Cardiac ventricle fibroblast (primary cell): Measurements from ENCODE around the gene NSUN4. TPM values are rescaled to one million over a fixed set of nuclear protein-coding genes. Genes with fewer than 3 reads are reported as not detected.

Source experiments
- total RNA-seq: library from RNA; depleted of rRNA; stranded (reverse); fragments of >200 nt; gene quantifications from 2 replicates; pipeline ENCODE4 v1.2.3, GENCODE V29; 2015

The NSUN4 gene
- 11.6 and 13.5 TPM in 2 replicates for total RNA-seq

DNA sequence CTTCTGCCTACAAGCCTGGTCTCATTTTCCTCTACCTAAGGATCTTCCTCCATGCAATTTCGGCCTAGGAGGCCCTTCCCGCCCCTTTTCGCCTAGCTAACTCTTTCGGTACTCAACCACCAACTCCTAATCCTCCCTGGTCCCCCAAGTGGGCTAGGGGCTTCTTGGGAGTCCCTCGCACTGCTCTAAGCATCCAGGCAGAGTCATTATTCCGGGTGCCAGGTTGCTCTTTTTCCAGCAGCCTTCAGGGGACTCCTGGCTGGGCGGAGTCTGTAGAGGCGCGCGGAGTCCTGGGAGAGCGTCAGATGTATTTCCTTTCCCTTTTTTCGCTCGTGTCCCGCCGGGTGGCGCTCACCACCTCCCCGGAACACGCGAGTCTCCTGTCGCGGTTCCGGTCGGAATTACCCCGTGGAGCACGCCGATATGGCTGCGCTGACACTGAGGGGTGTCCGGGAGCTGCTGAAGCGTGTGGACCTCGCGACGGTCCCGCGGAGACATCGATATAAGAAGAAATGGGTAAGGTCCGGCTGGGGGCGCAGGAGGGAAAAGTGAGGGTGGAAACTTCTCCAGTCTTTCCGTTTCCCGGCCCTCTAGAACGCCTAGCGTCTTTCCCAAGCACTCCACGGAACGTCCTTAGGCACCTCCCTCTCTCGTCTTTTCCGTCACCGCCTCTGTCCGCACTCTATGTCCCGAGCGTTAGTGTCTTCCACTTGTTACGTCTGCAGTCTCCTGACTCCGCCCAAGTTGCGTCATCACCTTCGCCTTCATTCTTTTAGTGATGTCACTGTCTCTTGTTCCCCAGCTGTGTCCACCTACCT is at the start of gene NSUN4:
Gene NSUN4, plus strand, starts transcription at position 404 of the 818 bp plus-strand sequence. Its CDS starts 20 bp downstream, at position 424.

DNA sequence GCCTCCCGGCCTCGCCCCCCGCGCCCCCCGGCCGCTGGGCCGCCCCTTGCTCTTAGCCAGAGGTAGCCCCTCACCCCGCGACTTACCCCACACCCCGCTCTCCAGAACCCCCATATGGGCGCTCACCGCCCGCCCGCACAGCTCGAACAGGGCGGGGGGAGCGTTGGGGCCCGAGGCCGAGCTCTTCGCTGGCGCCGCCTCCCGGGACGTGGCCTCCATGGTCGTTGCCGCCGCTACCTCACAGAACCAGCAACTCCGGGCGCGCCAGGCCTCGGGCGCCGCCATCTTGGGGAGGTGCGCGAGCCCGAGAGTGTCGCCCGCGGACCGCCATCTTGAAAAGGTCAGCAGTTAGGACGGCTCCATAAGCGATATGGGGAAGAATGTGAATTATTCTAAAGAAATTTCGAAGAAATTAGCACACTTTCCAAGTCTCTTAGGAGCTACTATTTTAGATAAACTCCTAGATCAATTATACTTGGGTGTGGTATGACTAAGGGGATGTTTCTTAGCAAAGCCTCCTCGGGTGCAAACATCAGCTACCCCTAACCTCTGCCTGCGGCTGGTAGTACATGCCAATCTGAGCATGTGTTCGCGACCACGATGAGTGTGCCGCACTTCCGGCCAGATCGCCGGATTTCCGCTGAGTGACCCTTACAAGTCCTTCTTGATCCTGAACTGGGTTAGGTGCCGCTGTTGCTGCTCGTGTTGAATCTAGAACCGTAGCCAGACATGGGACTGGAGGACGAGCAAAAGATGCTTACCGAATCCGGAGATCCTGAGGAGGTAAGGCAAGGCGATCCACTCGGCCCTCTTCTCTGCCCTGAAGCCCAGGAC is 37.4 kb upstream of the NSUN4 start, which contains the start of the genes LRRC41 and UQCRH:
Gene LRRC41, minus strand, starts transcription at position 579 of the 834 bp plus-strand sequence. Its CDS starts 294 bp downstream, at position 285.
Gene UQCRH, plus strand, starts transcription at position 661 of the 834 bp plus-strand sequence. Its CDS starts 69 bp downstream, at position 730.

DNA sequence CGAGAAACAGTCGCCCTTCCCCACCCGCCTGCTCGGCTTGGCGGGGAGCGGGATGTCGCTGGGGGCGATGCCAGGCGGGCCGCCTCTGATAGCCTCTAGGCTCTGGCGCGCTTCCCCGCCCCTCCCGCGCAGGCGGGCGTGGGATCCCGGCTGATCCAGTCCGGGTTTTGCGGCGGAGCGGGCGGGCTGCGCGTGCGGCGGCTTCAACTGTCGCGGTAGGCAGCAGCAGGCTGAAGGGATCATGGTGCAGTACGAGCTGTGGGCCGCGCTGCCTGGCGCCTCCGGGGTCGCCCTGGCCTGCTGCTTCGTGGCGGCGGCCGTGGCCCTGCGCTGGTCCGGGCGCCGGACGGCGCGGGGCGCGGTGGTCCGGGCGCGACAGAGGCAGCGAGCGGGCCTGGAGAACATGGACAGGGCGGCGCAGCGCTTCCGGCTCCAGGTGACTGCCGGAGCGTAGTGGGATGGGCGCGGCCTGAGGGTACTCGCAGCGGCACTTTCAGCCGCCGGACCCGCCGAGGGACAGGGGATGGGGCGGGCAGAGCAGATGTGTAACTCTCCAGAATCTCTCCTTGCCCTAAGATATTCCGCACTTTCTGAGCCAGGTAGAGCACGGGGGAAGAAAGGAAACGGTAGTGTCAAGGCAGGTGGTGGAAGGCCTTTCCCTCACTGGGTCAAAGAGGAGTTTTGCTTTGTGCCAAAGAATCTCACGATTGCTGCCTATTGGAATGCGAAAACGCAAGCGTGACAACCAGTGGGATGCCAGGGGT is 53.7 kb downstream of the NSUN4 start, which contains the start of gene FAAH:
Gene FAAH, plus strand, starts transcription at position 210 of the 764 bp plus-strand sequence. Its CDS starts 32 bp downstream, at position 242.

Other genes starting within 250 kb of the NSUN4 start
- gene PIK3R3, start 208.2 kb upstream of the NSUN4 start, total RNA-seq = 0.50 and 0.88 TPM in 2 replicates
- 0.29 TPM in 1 of 2 replicates, not detected in the other for gene TSPAN1, start 165.7 kb upstream of the NSUN4 start, total RNA-seq
- not detected in 2 replicates for gene P3R3URF, start 164.3 kb upstream of the NSUN4 start, total RNA-seq
- gene POMGNT1, start 142.4 kb upstream of the NSUN4 start, total RNA-seq = 22.8 and 27.2 TPM in 2 replicates
- gene LURAP1, start 137.5 kb upstream of the NSUN4 start, total RNA-seq = 2.4 and 2.5 TPM in 2 replicates
- gene RAD54L, start 93.0 kb upstream of the NSUN4 start, total RNA-seq = 0.62 and 1.1 TPM in 2 replicates
- 66.5 and 73.8 TPM in 2 replicates for gene LRRC41, start 37.2 kb upstream of the NSUN4 start, total RNA-seq
- gene UQCRH, start 37.1 kb upstream of the NSUN4 start, total RNA-seq = 329 and 360 TPM in 2 replicates
- 0.10 and 0.81 TPM in 2 replicates for gene FAAH, start 53.5 kb downstream of the NSUN4 start, total RNA-seq
- gene DMBX1, start 149.0 kb downstream of the NSUN4 start, total RNA-seq = not detected in 2 replicates
- gene KNCN, start 210.8 kb downstream of the NSUN4 start, total RNA-seq = not detected in 2 replicates